Lower leg skin (tissue), 3 donors: Measurements from ENCODE around the gene PRF1.

Source experiments
- CTCF ChIP-seq, 3 donors: fragments of 450-650 bp; IDR thresholded peaks; one replicate each; pipeline ENCODE4 v1.5.1; 2016; ENCODE audit warnings: antibody characterized with exemption in 3 of 3, mild to moderate bottlenecking in 3 of 3, moderate library complexity in 2 of 3
- POLR2A ChIP-seq, 2 donors: fragments of 450-650 bp; IDR thresholded peaks; one replicate each; pipeline ENCODE4 v1.6.1; 2016 to 2017; ENCODE audit warnings: antibody characterized with exemption in 2 of 2, mild to moderate bottlenecking in 1 of 2, moderate library complexity in 1 of 2

DNA sequence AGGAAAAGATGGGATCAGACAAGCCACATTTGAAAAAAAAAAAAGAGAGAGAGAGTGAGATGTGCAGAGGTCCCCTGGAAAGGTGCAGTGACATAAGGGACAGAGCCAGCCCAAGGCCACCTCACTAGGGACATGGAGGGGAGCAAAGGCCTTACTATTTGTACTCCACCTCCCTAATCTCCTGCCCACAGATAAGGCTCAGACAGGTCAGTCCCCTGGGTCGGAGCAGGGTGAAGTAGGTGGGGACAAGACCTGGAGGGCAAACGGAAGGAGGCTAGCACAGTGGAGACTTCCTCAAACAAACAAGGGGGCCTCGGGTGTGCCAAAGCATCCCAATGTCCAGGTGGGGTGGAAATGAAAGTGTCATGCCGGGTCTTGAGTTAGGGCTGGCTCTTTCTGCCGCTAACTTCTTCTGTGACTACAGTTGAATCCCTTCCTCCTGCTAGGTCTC lies 7.0 kb downstream of the PRF1 start:
- TF ChIP-seq CTCF (IDR thresholded peaks at IDR 0.05) (no peak), POLR2A (IDR thresholded peaks at IDR 0.05) (no peak)
